Spleen (tissue), 11 donors: Measurements from ENCODE around the gene PPHLN1. TPM values are rescaled to one million over a fixed set of nuclear protein-coding genes. Genes with fewer than 3 reads are reported as not detected.

ENCODE experiments used
- DNase-seq: peaks from one replicate; pipeline ENCODE4 v3.0.0-alpha.2; 2020
- H3K27ac ChIP-seq, 8 donors: fragments of 200-600 bp; sonication (generic) in 7 of 8; 1 replicate in 4 of 8; 2 replicates in 4 of 8; pipeline versions ENCODE4 v1.5.0 to v1.8.0; 2016 to 2021; ENCODE audit warnings: inconsistent platforms in 4 of 8, mild to moderate bottlenecking in 4 of 8, moderate library complexity in 1 of 8
- H3K27me3 ChIP-seq, 7 donors: fragments of 200-600 bp; sonication (generic) in 6 of 7; replicated peaks in 1 of 7; 1 replicate in 4 of 7; 2 replicates in 3 of 7; pipeline versions ENCODE4 v1.5.0 to v1.8.0; 2016 to 2021; ENCODE audit warnings: inconsistent platforms in 3 of 7, mild to moderate bottlenecking in 1 of 7
- H3K36me3 ChIP-seq, 6 donors: fragments of 200-600 bp; sonication (generic) in 5 of 6; 1 replicate in 4 of 6; 2 replicates in 2 of 6; pipeline versions ENCODE4 v1.5.0 to v1.8.0; 2016 to 2021; ENCODE audit warnings: inconsistent platforms in 2 of 6
- H3K4me1 ChIP-seq, 6 donors: fragments of 200-600 bp; sonication (generic) in 5 of 6; 1 replicate in 3 of 6; 2 replicates in 3 of 6; pipeline versions ENCODE4 v1.5.0 to v1.8.0; 2016 to 2021; ENCODE audit warnings: inconsistent platforms in 3 of 6
- H3K4me3 ChIP-seq, 8 donors: fragments of 200-600 bp; sonication (generic) in 7 of 8; 1 replicate in 4 of 8; 2 replicates in 4 of 8; pipeline versions ENCODE4 v1.5.0 to v1.8.0; 2016 to 2021; ENCODE audit warnings: inconsistent platforms in 4 of 8, mild to moderate bottlenecking in 4 of 8, moderate library complexity in 2 of 8
- H3K9me3 ChIP-seq, 8 donors: fragments of 200-600 bp; sonication (generic) in 7 of 8; 1 replicate in 4 of 8; 2 replicates in 4 of 8; pipeline versions ENCODE4 v1.5.0 to v1.8.0; 2016 to 2021; ENCODE audit warnings: inconsistent platforms in 4 of 8
- CTCF ChIP-seq, 11 experiments: fragments of 200-600 bp in 7 of 11; fragments of 450-650 bp in 4 of 11; sonication (generic) in 4 of 11; IDR thresholded peaks in 8 of 11; conservative IDR thresholded peaks in 3 of 11; 1 replicate in 7 of 11; 2 replicates in 4 of 11; pipeline versions ENCODE4 v1.4.0 to v1.8.0; 2016 to 2021; ENCODE audit warnings: antibody characterized with exemption in 11 of 11, inconsistent platforms in 4 of 11, mild to moderate bottlenecking in 1 of 11
- POLR2A ChIP-seq, 3 donors: fragments of 450-650 bp; IDR thresholded peaks; one replicate each; pipeline ENCODE4 v1.5.1; 2017; ENCODE audit warnings: antibody characterized with exemption in 3 of 3, mild to moderate bottlenecking in 1 of 3
- POLR2AphosphoS5 ChIP-seq, 3 donors: sonication (generic); formaldehyde crosslinking; IDR thresholded peaks; one replicate each; pipeline ENCODE4 v1.5.1; 2017; ENCODE audit warnings: antibody characterized with exemption in 3 of 3
- WGBS, 5 donors: extraction: QIAGEN DNeasy Blood & Tissue Kit in 3 of 5; methylation state at CpG; one replicate each; pipeline versions ENCODE4 v1.1.5 to v1.1.7; 2013 to 2018; 5-methylcytosine and 5-hydroxymethylcytosine counted together
- intact Hi-C: fragments of 100-400 bp; cut with DNase I; formaldehyde crosslinking; loops from one replicate; pipeline ENCODE4 v1.15.0; 2023; ENCODE audit warnings: low total_unique reads
- polyA plus RNA-seq, 3 donors: library from polyadenylated mRNA; stranded (reverse); fragments of 200-250 nt; gene quantifications; one replicate each; pipeline ENCODE4 v1.2.1, GENCODE V29; 2013
- total RNA-seq, 7 donors: library from RNA; depleted of rRNA in 3 of 7; stranded (reverse); fragments of >200 nt in 3 of 7; fragmentation: NEBNext Ultra II Directional in 4 of 7; extraction: Animal tissue kit (Norgen Biotek cat#: 25700) in 4 of 7; gene quantifications; one replicate each; pipeline versions ENCODE4 v1.1.0 to v1.2.1, GENCODE V29; 2016 to 2021
- donor health status: healthy with polysubstance abuse.
- donor health status: DM: no; HTN: no; CAD: no; lungs with moderate emphysema.
- donor health status: DM: no; HTN: no; CAD: no.
- donor health status: Bipolar disorder and iron deficiency.
- donor health status: healthy.
- donor health status: DM: no; HTN: no; CAD: no.
- donor health status: DM: yes; HTN: yes; CAD: no.

PPHLN1 gene
- total and polyA plus RNA-seq, 10 donors = 39.6 to 103 (median 65.2) TPM

GRCh38 chr12:42422785-42423184, 96.8 kb downstream of the PPHLN1 start:
- DNase-seq = no peak
- Histone ChIP-seq H3K4me3 (no peak overlapping the region), H3K36me3 (peaks cover 0 to 10% (median 2%) of the 10 kb centered on the region in 6 donors), H3K9me3 (no peaks in the 10 kb centered on the region), H3K4me1 (peaks cover 14 to 43% (median 31%) of the 10 kb centered on the region in 6 donors), H3K27me3 (no peaks in the 10 kb centered on the region), H3K27ac (peak overlapping the region in 1 of 8 donors; percentile 3)
- intact Hi-C loops = no loop called here
- no peak for TF ChIP-seq CTCF (IDR thresholded peaks at IDR 0.05 in 8 of 11, conservative IDR thresholded peaks at IDR 0.05 in 3 of 11)
- no peak for TF ChIP-seq POLR2AphosphoS5 (IDR thresholded peaks at IDR 0.05)
- TF ChIP-seq POLR2A (IDR thresholded peaks at IDR 0.05) = no peak
- 76 to 91% (median 85%) methylated on average over 1 of the region's 1 CpG for WGBS, 5 donors

GRCh38 chr12:42426746-42427145, 100.8 kb downstream of the PPHLN1 start:
- intact Hi-C loops = no loop called here
- Histone ChIP-seq H3K27me3 (no peaks in the 10 kb centered on the region), H3K9me3 (no peaks in the 10 kb centered on the region), H3K4me3 (no peak overlapping the region), H3K36me3 (peaks cover 0 to 37% (median 5%) of the 10 kb centered on the region in 6 donors), H3K4me1 (peaks cover 3 to 12% (median 11%) of the 10 kb centered on the region in 6 donors), H3K27ac (no peak overlapping the region)
- WGBS, 5 donors = 61 to 80% (median 73%) methylated on average over 6 of the region's 6 CpGs
- TF ChIP-seq POLR2AphosphoS5 (IDR thresholded peaks at IDR 0.05) = no peak
- no peak for TF ChIP-seq CTCF (IDR thresholded peaks at IDR 0.05 in 8 of 11, conservative IDR thresholded peaks at IDR 0.05 in 3 of 11)
- no peak for TF ChIP-seq POLR2A (IDR thresholded peaks at IDR 0.05)
- no peak for DNase-seq

GRCh38 chr12:42428850-42429249, 102.9 kb downstream of the PPHLN1 start:
- no peak for DNase-seq
- Histone ChIP-seq H3K36me3 (peaks cover 0 to 57% (median 8%) of the 10 kb centered on the region in 6 donors), H3K4me1 (peaks cover 0 to 5% (median 0%) of the 10 kb centered on the region in 6 donors), H3K27ac (no peak overlapping the region), H3K27me3 (no peaks in the 10 kb centered on the region), H3K9me3 (no peaks in the 10 kb centered on the region), H3K4me3 (no peak overlapping the region)
- TF ChIP-seq CTCF (IDR thresholded peaks at IDR 0.05 in 8 of 11, conservative IDR thresholded peaks at IDR 0.05 in 3 of 11) = no peak
- 68 to 86% (median 82%) methylated on average over 2 of the region's 2 CpGs for WGBS, 5 donors
- intact Hi-C loops = no loop called here

- intact Hi-C loops = no loop called here
- H3K27me3 ChIP-seq = no peaks in the 10 kb centered on the region
- H3K36me3 ChIP-seq = peaks cover 0 to 59% (median 7%) of the 10 kb centered on the region in 6 donors
- H3K4me3 ChIP-seq = no peak overlapping the region
- no peaks in the 10 kb centered on the region for H3K4me1 ChIP-seq
- DNase-seq = no peak
- H3K9me3 ChIP-seq = no peaks in the 10 kb centered on the region
- 95 to 100% (median 98%) methylated on average over 5 of the region's 5 CpGs for WGBS, 5 donors
- no peak overlapping the region for H3K27ac ChIP-seq
- no peak for TF ChIP-seq POLR2A (IDR thresholded peaks at IDR 0.05)
- no peak for TF ChIP-seq POLR2AphosphoS5 (IDR thresholded peaks at IDR 0.05)
- TF ChIP-seq CTCF (IDR thresholded peaks at IDR 0.05 in 8 of 11, conservative IDR thresholded peaks at IDR 0.05 in 3 of 11) = no peak
Measured at GRCh38 chr12:42432517-42433140, 106.7 kb downstream of the PPHLN1 start.
